GM21576 (cell line): ENCODE measurements around the gene CTTNBP2NL.
"Not testable (repeated sequence)": the region's sequence is repeated elsewhere in the genome, so short reads cannot be mapped to it uniquely, and the experiment has no call there.

ENCODE experiments used
- ATAC-seq: cut with Tn5 transposase; IDR thresholded peaks from one replicate; pipeline ENCODE4 v1.9.1; 2021; ENCODE audit warnings: mild to moderate bottlenecking, moderate library complexity; ENCODE audit not compliant: unreplicated experiment

CTTNBP2NL gene

GRCh38 chr1:112461200-112461871 lies 65.3 kb downstream of the CTTNBP2NL start:
- ATAC-seq = no peak

- no peak for ATAC-seq
These were observed 66.9 kb downstream of the CTTNBP2NL start for GRCh38 chr1:112462953-112463279.

- no peak for ATAC-seq
These were observed 68.5 kb downstream of the CTTNBP2NL start for GRCh38 chr1:112464501-112464900.

- ATAC-seq = no peak
These were observed 69.1 kb downstream of the CTTNBP2NL start for GRCh38 chr1:112465122-112465521.

GRCh38 chr1:112466078-112466660 lies 70.2 kb downstream of the CTTNBP2NL start:
- peak; percentile 85 for ATAC-seq

- not testable (repeated sequence) for ATAC-seq
These were observed 74.3 kb downstream of the CTTNBP2NL start for GRCh38 chr1:112470324-112470723.

- ATAC-seq = no peak
These were observed 75.0 kb downstream of the CTTNBP2NL start for GRCh38 chr1:112470966-112471365.

- ATAC-seq = no peak
These were observed 76.1 kb downstream of the CTTNBP2NL start for GRCh38 chr1:112472142-112472541.

GRCh38 chr1:112477550-112477949 lies 81.5 kb downstream of the CTTNBP2NL start:
- ATAC-seq = no peak

- ATAC-seq = no peak
These were observed 82.3 kb downstream of the CTTNBP2NL start for GRCh38 chr1:112478314-112478713.

GRCh38 chr1:112486063-112486462 lies 90.0 kb downstream of the CTTNBP2NL start:
- not testable (repeated sequence) for ATAC-seq

GRCh38 chr1:112487686-112488085 lies 91.7 kb downstream of the CTTNBP2NL start:
- ATAC-seq = not testable (repeated sequence)

- no peak for ATAC-seq
These were observed 92.1 kb downstream of the CTTNBP2NL start for GRCh38 chr1:112488141-112488540.

GRCh38 chr1:112492076-112492475 lies 96.1 kb downstream of the CTTNBP2NL start:
- no peak for ATAC-seq

- ATAC-seq = no peak
These were observed 97.3 kb downstream of the CTTNBP2NL start for GRCh38 chr1:112493351-112493750.

GRCh38 chr1:112496290-112496689 lies 100.3 kb downstream of the CTTNBP2NL start:
- no peak for ATAC-seq

- peak; percentile 55 for ATAC-seq
These were observed 106.0 kb downstream of the CTTNBP2NL start for GRCh38 chr1:112501810-112502641.

- ATAC-seq = no peak
These were observed 106.8 kb downstream of the CTTNBP2NL start for GRCh38 chr1:112502826-112503225.

- ATAC-seq = no peak
These were observed 108.1 kb downstream of the CTTNBP2NL start for GRCh38 chr1:112504001-112504660.

GRCh38 chr1:112504661-112505399 lies 108.8 kb downstream of the CTTNBP2NL start:
- no peak for ATAC-seq

GRCh38 chr1:112505400-112505785 lies 109.4 kb downstream of the CTTNBP2NL start:
- no peak for ATAC-seq
